Muscle of leg (tissue), 11 donors: ENCODE measurements around the gene RASAL1. TPM values are rescaled to one million over a fixed set of nuclear protein-coding genes. Genes with fewer than 3 reads are reported as not detected.

ENCODE experiments used
- DNase-seq: peaks from one replicate; pipeline ENCODE4 v3.0.0; 2013
- H3K27ac ChIP-seq: one replicate; pipeline ENCODE4 v1.5.1; 2013; ENCODE audit warnings: mild to moderate bottlenecking, low read length, control low read depth
- H3K27me3 ChIP-seq: one replicate; pipeline ENCODE4 v1.6.1; 2013; ENCODE audit warnings: low read length; ENCODE audit not compliant: control insufficient read depth, insufficient read depth
- H3K36me3 ChIP-seq: one replicate; pipeline ENCODE4 v1.6.1; 2013; ENCODE audit warnings: low read length; ENCODE audit not compliant: control insufficient read depth, insufficient read depth
- H3K4me1 ChIP-seq: one replicate; pipeline ENCODE4 v1.6.1; 2013; ENCODE audit warnings: low read length; ENCODE audit not compliant: control insufficient read depth, insufficient read depth
- H3K4me3 ChIP-seq: one replicate; pipeline ENCODE4 v1.5.1; 2013; ENCODE audit warnings: low read length, control low read depth
- H3K9me3 ChIP-seq: replicated peaks from 2 replicates; pipeline ENCODE4 v1.6.1; 2013; ENCODE audit warnings: low read depth, low read length; ENCODE audit not compliant: control insufficient read depth
- WGBS: methylation state at CpG from one replicate; pipeline ENCODE4 v1.1.5; 2013; ENCODE audit warnings: missing lambda C conversion rate; ENCODE audit not compliant: insufficient coverage; 5-methylcytosine and 5-hydroxymethylcytosine counted together
- polyA plus RNA-seq, 8 donors: library from polyadenylated mRNA; unstranded; fragments of 120-200 nt; gene quantifications; one replicate each; pipeline versions ENCODE4 v1.2.1 to v1.2.3, GENCODE V29; 2013; ENCODE audit warnings: inconsistent platforms in 1 of 8, low replicate concordance in 1 of 8; ENCODE audit not compliant: insufficient read length in 8 of 8, insufficient read depth in 1 of 8
- total RNA-seq: library from RNA; stranded (reverse); fragments of 120-200 nt; gene quantifications from one replicate; pipeline ENCODE4 v1.2.4, GENCODE V29; 2013

Gene RASAL1
- total and polyA plus RNA-seq, 9 donors = 0.04 to 0.17 (median 0.05) TPM; not detected in 2

DNA sequence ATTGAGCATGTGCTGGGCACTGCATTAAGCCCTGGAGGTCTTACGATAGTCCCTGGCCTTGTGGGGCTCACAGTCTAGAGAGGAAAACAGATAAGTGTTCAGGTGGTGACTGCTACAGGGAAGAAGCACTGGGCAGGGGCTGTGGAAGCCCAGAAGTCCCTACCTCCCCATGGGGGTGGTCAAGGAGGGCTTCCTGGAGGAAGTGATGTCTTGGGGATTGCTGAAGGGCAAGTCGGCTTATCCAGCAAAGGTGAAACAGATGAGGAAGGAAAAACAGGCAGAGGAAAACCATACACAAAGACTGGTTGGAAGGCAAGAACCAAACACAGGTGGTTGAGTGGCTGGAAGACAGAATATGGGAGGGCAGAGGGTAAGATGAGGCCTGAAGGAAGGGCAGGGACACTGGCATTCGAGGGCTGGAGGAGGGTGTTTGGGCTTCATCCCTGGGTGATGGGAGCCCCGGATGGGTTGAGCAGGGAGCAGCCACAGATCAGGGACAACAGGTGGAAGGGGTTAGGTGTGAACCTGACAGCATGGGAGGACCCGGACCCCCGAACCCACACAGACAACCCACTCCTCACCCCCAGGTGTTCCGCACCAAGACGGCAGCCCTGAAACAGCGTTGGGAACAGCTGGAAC is 16.8 kb upstream of the RASAL1 start:
- no peak overlapping the region for H3K27ac ChIP-seq
- H3K4me3 ChIP-seq = no peak overlapping the region
- no peak for DNase-seq
- H3K4me1 ChIP-seq = peaks cover 27% of the 10 kb centered on the region
- H3K36me3 ChIP-seq = no peaks in the 10 kb centered on the region
- peaks cover 73% of the 10 kb centered on the region for H3K27me3 ChIP-seq
- no peaks in the 10 kb centered on the region for H3K9me3 ChIP-seq
- 32% methylated on average over 5 of the region's 9 CpGs for whole genome bisulfite sequencing

DNA sequence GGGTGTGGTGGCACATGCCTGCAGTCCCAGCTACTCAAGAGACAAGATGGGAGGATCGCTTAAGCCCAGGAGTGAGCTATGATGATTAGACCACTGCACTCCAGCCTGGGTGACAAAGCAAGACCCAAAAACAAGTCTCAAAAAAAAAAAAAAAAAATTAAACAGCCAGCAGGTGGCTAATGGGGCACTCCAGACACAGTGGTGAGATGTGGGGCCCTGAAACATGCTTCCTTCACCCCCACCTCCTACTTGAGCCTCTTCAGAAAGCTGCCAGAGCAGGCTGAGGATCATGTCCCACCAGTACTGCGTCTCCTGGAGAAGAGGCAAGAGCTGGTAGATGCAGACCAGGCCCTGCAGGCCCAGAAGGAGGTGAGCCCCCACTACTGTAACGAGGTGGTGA is 16.1 kb upstream of the RASAL1 start:
- H3K9me3 ChIP-seq = no peaks in the 10 kb centered on the region
- H3K4me3 ChIP-seq = no peak overlapping the region
- no peak overlapping the region for H3K27ac ChIP-seq
- H3K27me3 ChIP-seq = peaks cover 72% of the 10 kb centered on the region
- no peaks in the 10 kb centered on the region for H3K36me3 ChIP-seq
- H3K4me1 ChIP-seq = peaks cover 27% of the 10 kb centered on the region
- WGBS = 100% methylated on average over 2 of the region's 3 CpGs
- DNase-seq = no peak

DNA sequence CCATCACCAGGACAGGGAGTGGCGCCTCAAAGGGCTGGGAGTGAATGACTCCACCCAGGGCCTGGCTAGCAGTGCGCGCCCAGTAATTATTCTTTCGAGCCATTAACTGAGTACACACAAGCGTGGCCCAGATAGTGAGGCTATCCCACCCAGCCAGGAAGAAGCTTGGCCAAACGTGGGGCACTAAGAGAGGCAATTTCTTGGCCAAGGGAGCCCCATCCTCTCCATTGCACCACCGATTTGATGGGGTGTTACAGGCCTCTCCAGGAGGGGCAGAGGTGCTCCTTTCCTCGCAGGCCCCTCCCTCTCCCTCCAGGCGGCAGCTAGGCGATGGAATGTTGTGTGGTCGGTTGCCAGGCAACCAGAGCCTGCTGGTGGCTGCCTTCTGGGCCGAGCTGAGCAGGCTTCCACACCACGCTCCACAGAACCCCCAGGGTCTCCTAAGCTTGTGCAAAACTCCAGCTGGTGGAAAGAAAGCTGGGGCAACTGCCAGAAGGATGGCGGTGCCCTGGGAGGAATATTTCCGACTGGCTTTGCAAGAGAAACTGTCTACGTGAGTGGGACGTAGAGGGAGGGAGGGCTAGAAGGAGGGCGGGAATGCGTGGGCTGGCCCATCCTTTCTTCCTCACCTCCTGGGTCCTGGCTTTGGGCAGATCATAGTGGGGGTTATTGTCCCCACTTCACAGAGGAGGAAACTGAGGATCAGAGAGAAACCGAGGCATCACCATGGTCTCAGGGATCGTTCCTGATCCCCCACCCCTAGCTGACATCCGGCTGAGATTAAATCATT is 14.0 kb upstream of the RASAL1 start, which contains the start of gene CFAP73:
TSS of gene CFAP73 (plus strand) at position 364 of the 790 bp plus-strand sequence. CDS start at position 498, 134 bp downstream.
- peak; percentile 78 for DNase-seq
- H3K27ac ChIP-seq = no peak within 1 kb of the TSS
- no peaks in the 10 kb centered on the region for H3K36me3 ChIP-seq
- WGBS = 33% methylated on average over 6 of the region's 22 CpGs
- no peak within 1 kb of the TSS for H3K4me3 ChIP-seq
- no peaks in the 10 kb centered on the region for H3K9me3 ChIP-seq
- peaks cover 57% of the 10 kb centered on the region for H3K27me3 ChIP-seq
- H3K4me1 ChIP-seq = peaks cover 25% of the 10 kb centered on the region

GRCh38 chr12:113146999-113147398 is 11.4 kb upstream of the RASAL1 start:
- Histone ChIP-seq H3K9me3 (no peaks in the 10 kb centered on the region), H3K36me3 (no peaks in the 10 kb centered on the region), H3K4me1 (peaks cover 9% of the 10 kb centered on the region), H3K27me3 (peaks cover 32% of the 10 kb centered on the region), H3K27ac (no peak overlapping the region), H3K4me3 (no peak overlapping the region)
- WGBS = 60% methylated on average over 1 of the region's 2 CpGs
- no peak for DNase-seq

DNA sequence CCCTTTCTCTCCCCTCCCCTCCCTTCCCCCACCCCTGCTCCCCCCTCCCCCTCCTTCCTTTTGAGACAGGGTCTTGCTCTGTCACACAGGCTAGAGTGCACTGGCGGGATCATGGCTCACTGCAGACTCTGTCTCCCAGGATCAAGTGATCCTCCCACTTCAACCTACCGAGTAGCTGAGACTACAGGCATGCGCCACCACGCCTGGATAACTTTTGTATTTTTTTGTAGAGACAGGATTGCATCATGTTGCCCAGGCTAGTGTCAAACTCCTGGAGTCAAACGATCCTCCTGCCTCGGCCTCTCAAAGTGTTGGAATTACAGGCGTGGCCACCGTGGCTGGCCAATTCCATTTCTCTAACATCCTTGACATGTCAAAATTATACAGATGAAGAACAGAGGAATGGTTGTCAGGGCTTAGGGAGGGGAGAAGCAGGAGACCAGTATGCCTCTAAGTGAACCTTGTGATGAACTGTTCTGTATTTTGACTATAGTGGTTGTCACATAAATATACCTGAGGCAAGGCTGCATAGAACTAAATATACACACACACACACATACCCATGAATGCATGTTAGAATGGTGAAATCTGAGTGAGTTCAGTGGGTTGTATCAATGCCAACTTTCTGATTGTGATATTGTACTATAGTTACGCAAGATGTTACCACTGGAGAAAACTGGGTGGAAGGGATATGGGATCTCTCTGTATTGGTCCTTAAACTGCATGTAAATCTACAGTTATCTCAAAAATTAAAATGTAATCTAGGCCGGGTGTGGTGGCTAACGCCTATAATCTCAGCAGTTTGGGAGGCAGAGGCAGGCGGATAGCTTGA is 10.4 kb upstream of the RASAL1 start:
- no peaks in the 10 kb centered on the region for H3K9me3 ChIP-seq
- 58% methylated on average over 3 of the region's 12 CpGs for WGBS
- H3K36me3 ChIP-seq = no peaks in the 10 kb centered on the region
- no peak overlapping the region for H3K4me3 ChIP-seq
- peaks cover 9% of the 10 kb centered on the region for H3K4me1 ChIP-seq
- DNase-seq = no peak
- H3K27ac ChIP-seq = no peak overlapping the region
- H3K27me3 ChIP-seq = peaks cover 23% of the 10 kb centered on the region

DNA sequence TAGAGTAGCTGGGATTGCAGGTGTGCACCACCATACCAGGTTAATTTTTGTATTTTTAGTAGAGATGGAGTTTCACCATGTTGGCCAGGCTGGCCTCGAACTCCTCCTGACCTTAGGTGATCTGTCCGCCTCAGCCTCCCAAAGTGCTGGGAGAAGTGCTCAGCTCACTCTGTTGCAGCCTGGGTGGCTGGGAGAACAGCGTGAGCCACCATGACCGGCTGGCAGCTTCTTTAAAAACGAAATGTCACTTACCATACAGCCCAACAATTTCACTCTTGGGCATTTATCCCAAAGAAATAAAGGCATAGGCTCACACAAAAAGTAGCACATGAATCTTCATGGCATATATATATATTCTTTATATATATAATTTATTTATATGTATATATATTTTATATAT is 9.2 kb upstream of the RASAL1 start:
- H3K9me3 ChIP-seq = no peaks in the 10 kb centered on the region
- peaks cover 8% of the 10 kb centered on the region for H3K4me1 ChIP-seq
- H3K27ac ChIP-seq = no peak overlapping the region
- no peak for DNase-seq
- H3K4me3 ChIP-seq = no peak overlapping the region
- H3K27me3 ChIP-seq = peaks cover 14% of the 10 kb centered on the region
- no peaks in the 10 kb centered on the region for H3K36me3 ChIP-seq
- WGBS = 74% methylated on average over 2 of the region's 5 CpGs

DNA sequence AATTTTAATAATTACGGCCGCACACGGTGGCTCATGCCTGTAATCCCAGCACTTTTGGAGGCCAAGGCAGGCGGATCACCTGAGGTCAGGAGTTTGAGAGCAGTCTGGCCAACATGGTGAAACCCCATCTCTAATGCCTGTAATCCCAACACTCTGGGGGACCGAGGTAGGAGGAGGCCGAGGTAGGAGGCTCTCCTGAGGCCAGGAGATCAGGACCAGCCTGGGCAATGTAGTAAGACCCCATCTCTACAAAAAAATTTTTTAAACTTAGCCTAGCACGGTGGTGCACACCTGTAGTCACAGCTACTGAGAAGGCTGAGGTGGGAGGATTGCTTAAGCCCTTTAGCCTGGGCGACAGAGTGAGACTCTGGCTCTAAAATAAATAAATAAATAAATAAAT is 8.4 kb upstream of the RASAL1 start:
- WGBS = no CpG with 5 or more reads among the region's 8 CpGs
- Histone ChIP-seq H3K27ac (no peak overlapping the region), H3K9me3 (no peaks in the 10 kb centered on the region), H3K36me3 (no peaks in the 10 kb centered on the region), H3K4me3 (no peak overlapping the region), H3K27me3 (peaks cover 6% of the 10 kb centered on the region), H3K4me1 (no peaks in the 10 kb centered on the region)
- DNase-seq = no peak

GRCh38 chr12:113142886-113143332 is 7.3 kb upstream of the RASAL1 start:
- peaks cover 3% of the 10 kb centered on the region for H3K27me3 ChIP-seq
- no peaks in the 10 kb centered on the region for H3K9me3 ChIP-seq
- H3K36me3 ChIP-seq = no peaks in the 10 kb centered on the region
- WGBS = 74% methylated on average over 4 of the region's 5 CpGs
- H3K27ac ChIP-seq = peak overlapping the region; percentile 24
- no peak overlapping the region for H3K4me3 ChIP-seq
- H3K4me1 ChIP-seq = no peaks in the 10 kb centered on the region
- DNase-seq = no peak

DNA sequence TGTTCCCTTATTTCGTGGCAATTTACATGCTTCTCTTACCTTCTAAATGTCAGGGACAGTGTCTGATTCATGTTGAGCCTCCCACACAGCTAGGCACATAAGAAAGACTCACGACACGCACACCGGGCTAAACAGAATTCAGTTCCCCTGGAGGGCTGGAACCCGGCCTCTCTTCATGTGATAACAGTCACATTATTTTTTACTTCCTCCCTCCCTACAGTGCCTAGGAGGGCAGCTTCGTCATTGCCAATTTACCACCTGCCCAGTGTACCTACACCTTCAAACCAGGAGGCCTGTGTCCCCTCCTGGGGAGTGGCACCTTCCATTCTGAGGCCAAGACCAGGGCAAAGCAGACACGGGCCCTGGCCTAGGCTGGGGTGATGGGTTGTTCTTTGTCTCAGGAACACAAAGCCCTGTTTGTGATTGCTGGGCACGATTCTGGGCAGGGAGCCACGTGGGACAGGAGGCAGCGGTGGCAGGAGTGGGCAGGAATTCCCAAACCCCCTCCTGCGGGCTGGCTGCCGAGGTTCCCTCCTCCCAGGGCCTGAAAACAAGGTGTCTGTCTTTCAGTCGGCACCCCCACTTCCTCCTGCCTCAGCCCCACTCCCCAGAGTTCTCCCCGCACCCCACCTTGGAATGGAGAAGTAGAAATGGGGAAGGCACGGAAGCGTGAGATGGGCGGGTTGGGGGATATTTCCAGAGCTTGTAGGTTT is 6.8 kb upstream of the RASAL1 start:
- peak; percentile 49 for DNase-seq
- no peak overlapping the region for H3K27ac ChIP-seq
- 54% methylated on average over 13 of the region's 17 CpGs for WGBS
- no peaks in the 10 kb centered on the region for H3K9me3 ChIP-seq
- no peaks in the 10 kb centered on the region for H3K4me1 ChIP-seq
- peaks cover 3% of the 10 kb centered on the region for H3K27me3 ChIP-seq
- H3K36me3 ChIP-seq = no peaks in the 10 kb centered on the region
- H3K4me3 ChIP-seq = no peak overlapping the region
